Astrocyte (in vitro differentiated cells and primary cell): ENCODE measurements around the gene MLXIP. TPM values are rescaled to one million over a fixed set of nuclear protein-coding genes. Genes with fewer than 3 reads are reported as not detected.

ENCODE experiments used
- DNase-seq: peaks from one replicate; pipeline ENCODE4 v3.0.0-alpha.2; 2010; ENCODE audit warnings: low read depth
- FAIRE-seq: peaks from 2 replicates; lab custom pipeline; 2011; peaks lifted over from hg19 to GRCh38; lab: Jason Lieb, UNC
- H2AFZ ChIP-seq: 2 replicates; pipeline ENCODE4 v1.6.0; 2012; ENCODE audit warnings: low read depth, low read length, inconsistent platforms
- H3K27ac ChIP-seq: 2 replicates; pipeline ENCODE4 v1.5.1; 2011; ENCODE audit warnings: low read depth, low read length, inconsistent platforms
- H3K27me3 ChIP-seq: 2 replicates; pipeline ENCODE4 v1.6.0; 2011; ENCODE audit warnings: low read length, inconsistent platforms; ENCODE audit not compliant: insufficient read depth
- H3K36me3 ChIP-seq: 2 replicates; pipeline ENCODE4 v1.5.1; 2011; ENCODE audit warnings: low read length, inconsistent platforms; ENCODE audit not compliant: insufficient read depth
- H3K4me1 ChIP-seq: 2 replicates; pipeline ENCODE4 v1.5.1; 2011; ENCODE audit warnings: low read length, inconsistent platforms; ENCODE audit not compliant: insufficient read depth
- H3K4me2 ChIP-seq: 2 replicates; pipeline ENCODE4 v1.6.0; 2012; ENCODE audit warnings: low read length, inconsistent platforms
- H3K4me3 ChIP-seq: 2 replicates; pipeline ENCODE4 v1.5.1; 2011; ENCODE audit warnings: low read depth, mild to moderate bottlenecking, low read length, inconsistent platforms; ENCODE audit not compliant: insufficient read depth
- H3K79me2 ChIP-seq: 2 replicates; pipeline ENCODE4 v1.6.0; 2012; ENCODE audit warnings: mild to moderate bottlenecking, low read length, inconsistent platforms; ENCODE audit not compliant: insufficient read depth
- H3K9ac ChIP-seq: 2 replicates; pipeline ENCODE4 v1.6.0; 2012; ENCODE audit warnings: mild to moderate bottlenecking, low read length, inconsistent platforms
- H3K9me3 ChIP-seq: 2 replicates; pipeline ENCODE4 v1.5.1; 2012; ENCODE audit warnings: low read depth, mild to moderate bottlenecking, low read length, inconsistent platforms; ENCODE audit not compliant: insufficient read depth
- H4K20me1 ChIP-seq: 2 replicates; pipeline ENCODE4 v1.6.0; 2012; ENCODE audit warnings: low read length, inconsistent platforms; ENCODE audit not compliant: insufficient read depth
- H3K27ac Mint-ChIP-seq: one replicate; pipeline ENCODE4 v1.8.0; 2021; ENCODE audit warnings: mild to moderate bottlenecking, mixed read lengths; ENCODE audit not compliant: unreplicated experiment
- H3K27me3 Mint-ChIP-seq: one replicate; pipeline ENCODE4 v1.8.0; 2021; ENCODE audit warnings: low read depth, mixed read lengths; ENCODE audit not compliant: unreplicated experiment
- H3K36me3 Mint-ChIP-seq: one replicate; pipeline ENCODE4 v1.8.0; 2021; ENCODE audit warnings: low read depth, mixed read lengths; ENCODE audit not compliant: unreplicated experiment
- H3K4me1 Mint-ChIP-seq: one replicate; pipeline ENCODE4 v1.8.0; 2021; ENCODE audit warnings: low read depth, mixed read lengths; ENCODE audit not compliant: unreplicated experiment
- H3K4me3 Mint-ChIP-seq: one replicate; pipeline ENCODE4 v1.8.0; 2021; ENCODE audit warnings: mild to moderate bottlenecking, moderate library complexity, mixed read lengths; ENCODE audit not compliant: unreplicated experiment
- H3K9me3 Mint-ChIP-seq: one replicate; pipeline ENCODE4 v1.8.0; 2021; ENCODE audit warnings: mild to moderate bottlenecking, mixed read lengths; ENCODE audit not compliant: unreplicated experiment
- CTCF ChIP-seq: IDR thresholded peaks from 2 replicates; pipeline ENCODE4 v1.5.1; 2011; ENCODE audit warnings: low read depth, mild to moderate bottlenecking, inconsistent platforms, low read length, moderate library complexity; ENCODE audit not compliant: insufficient read depth
- EZH2 ChIP-seq: IDR thresholded peaks from 2 replicates; pipeline ENCODE4 v1.6.1; 2012; ENCODE audit warnings: mild to moderate bottlenecking, low read length, inconsistent platforms; ENCODE audit not compliant: insufficient read depth
- total RNA-seq: library from RNA; stranded (reverse); gene quantifications from 2 replicates; pipeline ENCODE4 v1.2.1, GENCODE V29; 2021

MLXIP gene
- total RNA-seq, 1 donor from 2014 or later = 62.5 TPM

GRCh38 chr12:122126713-122127597 lies 48.4 kb downstream of the MLXIP start:
- Histone ChIP-seq H3K79me2 (peaks cover 44% of the 10 kb centered on the region), H3K9ac (no peak overlapping the region), H2AFZ (no peak overlapping the region), H3K4me2 (no peak overlapping the region), H4K20me1 (peaks cover 46% of the 10 kb centered on the region), H3K27me3 (no peaks in the 10 kb centered on the region), H3K4me1 (peaks cover 25% of the 10 kb centered on the region), H3K9me3 (no peaks in the 10 kb centered on the region), H3K4me3 (no peak overlapping the region), H3K27ac (no peak overlapping the region), H3K36me3 (peaks cover 4% of the 10 kb centered on the region)
- DNase-seq = no peak
- Mint-ChIP-seq H3K9me3 (no peaks in the 10 kb centered on the region), H3K4me1 (peaks cover 34% of the 10 kb centered on the region), H3K36me3 (peaks cover 10% of the 10 kb centered on the region), H3K4me3 (peak overlapping the region; percentile 34), H3K27ac (no peak overlapping the region), H3K27me3 (no peaks in the 10 kb centered on the region)
- no peak for FAIRE-seq
- TF ChIP-seq EZH2 = no peak
- TF ChIP-seq CTCF = no peak

DNA sequence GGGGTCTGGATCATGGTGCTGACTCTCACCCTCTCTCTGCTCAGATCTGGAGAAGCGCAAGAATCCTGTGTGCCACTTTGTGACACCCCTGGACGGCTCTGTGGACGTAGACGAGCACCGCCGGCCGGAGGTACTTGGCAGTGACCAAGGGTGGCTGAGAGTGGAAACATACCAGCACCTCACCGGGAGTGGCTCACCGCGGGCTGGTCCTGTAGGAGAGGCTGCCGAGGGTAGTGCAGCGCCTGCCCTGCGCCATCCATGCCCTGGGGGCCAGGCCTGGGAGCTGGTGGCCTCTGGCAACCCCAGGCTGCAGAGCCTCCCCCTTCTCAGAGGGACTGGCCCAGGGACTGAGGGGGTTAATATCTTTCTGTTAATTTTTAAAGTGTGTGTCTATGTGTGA lies 49.3 kb downstream of the MLXIP start:
- H3K27me3 ChIP-seq = no peaks in the 10 kb centered on the region
- H2AFZ ChIP-seq = no peak overlapping the region
- H3K27ac ChIP-seq = no peak overlapping the region
- Mint-ChIP-seq H3K27ac (no peak overlapping the region), H3K36me3 (peaks cover 14% of the 10 kb centered on the region), H3K4me3 (no peak overlapping the region), H3K27me3 (no peaks in the 10 kb centered on the region), H3K9me3 (no peaks in the 10 kb centered on the region), H3K4me1 (peaks cover 32% of the 10 kb centered on the region)
- peaks cover 46% of the 10 kb centered on the region for H4K20me1 ChIP-seq
- H3K4me3 ChIP-seq = no peak overlapping the region
- no peak overlapping the region for H3K9ac ChIP-seq
- FAIRE-seq (no peak), DNase-seq (no peak)
- TF ChIP-seq EZH2 (no peak), CTCF (no peak)
- H3K4me2 ChIP-seq = no peak overlapping the region
- peaks cover 7% of the 10 kb centered on the region for H3K36me3 ChIP-seq
- no peaks in the 10 kb centered on the region for H3K9me3 ChIP-seq
- H3K79me2 ChIP-seq = peaks cover 42% of the 10 kb centered on the region
- H3K4me1 ChIP-seq = peaks cover 25% of the 10 kb centered on the region

DNA sequence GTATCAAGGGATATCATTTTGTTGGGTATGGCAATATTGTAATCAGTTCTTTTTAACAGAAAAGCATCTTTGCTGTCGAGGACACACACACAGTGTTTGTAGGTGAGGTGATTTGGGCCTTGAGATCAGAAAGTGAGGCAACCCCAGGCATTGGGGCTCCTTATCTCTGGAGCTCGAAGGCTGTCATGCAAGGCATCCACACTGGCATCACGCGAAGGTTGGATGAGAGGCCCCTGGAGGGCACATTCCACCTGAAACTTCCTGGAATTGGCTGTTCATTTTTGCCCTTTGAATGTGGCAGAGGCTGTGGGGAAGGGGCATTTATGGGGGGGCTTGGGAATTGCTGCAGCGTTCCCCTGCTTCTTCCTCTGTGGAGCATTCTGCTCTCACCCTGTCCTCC lies 49.9 kb downstream of the MLXIP start:
- no peak for DNase-seq
- no peak overlapping the region for H2AFZ ChIP-seq
- peaks cover 18% of the 10 kb centered on the region for H3K4me1 ChIP-seq
- no peak for TF ChIP-seq CTCF
- no peak for TF ChIP-seq EZH2
- no peaks in the 10 kb centered on the region for H3K9me3 Mint-ChIP-seq
- no peaks in the 10 kb centered on the region for H3K9me3 ChIP-seq
- H3K4me1 Mint-ChIP-seq = peaks cover 25% of the 10 kb centered on the region
- no peak overlapping the region for H3K9ac ChIP-seq
- no peak overlapping the region for H3K4me2 ChIP-seq
- peaks cover 36% of the 10 kb centered on the region for H3K79me2 ChIP-seq
- no peaks in the 10 kb centered on the region for H3K27me3 Mint-ChIP-seq
- no peak for FAIRE-seq
- peak overlapping the region; percentile 21 for H3K27ac Mint-ChIP-seq
- peaks cover 42% of the 10 kb centered on the region for H4K20me1 ChIP-seq
- H3K27me3 ChIP-seq = no peaks in the 10 kb centered on the region
- peaks cover 9% of the 10 kb centered on the region for H3K36me3 ChIP-seq
- H3K27ac ChIP-seq = no peak overlapping the region
- H3K36me3 Mint-ChIP-seq = peaks cover 14% of the 10 kb centered on the region
- no peak overlapping the region for H3K4me3 Mint-ChIP-seq
- no peak overlapping the region for H3K4me3 ChIP-seq
